GM19324 (cell line): ENCODE results near the gene IGSF21.
"Not testable (repeated sequence)": the region's sequence is repeated elsewhere in the genome, so short reads cannot be mapped to it uniquely, and the experiment has no call there.

Source experiments
- ATAC-seq: cut with Tn5 transposase; IDR thresholded peaks from one replicate; pipeline ENCODE4 v1.9.1; 2021; ENCODE audit warnings: mild to moderate bottlenecking, moderate library complexity; ENCODE audit not compliant: unreplicated experiment, low FRiP score

IGSF21 gene

DNA sequence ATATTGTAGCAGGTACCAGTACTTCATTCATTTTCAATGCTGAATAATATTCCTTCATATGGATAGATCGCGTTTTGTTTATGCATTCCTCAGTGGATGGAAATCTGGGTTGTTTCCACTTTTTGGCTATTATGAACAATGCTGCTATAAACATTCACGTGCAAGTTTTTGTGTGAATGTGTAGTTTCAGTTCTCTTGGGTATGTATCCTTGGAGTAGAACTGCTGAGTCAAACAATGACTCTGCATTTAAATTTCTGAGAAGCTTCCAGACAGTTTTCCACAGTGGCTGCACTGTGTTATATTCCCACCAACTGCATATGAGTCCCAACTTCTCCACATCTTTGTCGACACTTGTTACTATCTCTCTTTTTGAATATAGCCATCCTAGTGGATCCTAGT is 235.1 kb downstream of the IGSF21 start:
- ATAC-seq: no peak

DNA sequence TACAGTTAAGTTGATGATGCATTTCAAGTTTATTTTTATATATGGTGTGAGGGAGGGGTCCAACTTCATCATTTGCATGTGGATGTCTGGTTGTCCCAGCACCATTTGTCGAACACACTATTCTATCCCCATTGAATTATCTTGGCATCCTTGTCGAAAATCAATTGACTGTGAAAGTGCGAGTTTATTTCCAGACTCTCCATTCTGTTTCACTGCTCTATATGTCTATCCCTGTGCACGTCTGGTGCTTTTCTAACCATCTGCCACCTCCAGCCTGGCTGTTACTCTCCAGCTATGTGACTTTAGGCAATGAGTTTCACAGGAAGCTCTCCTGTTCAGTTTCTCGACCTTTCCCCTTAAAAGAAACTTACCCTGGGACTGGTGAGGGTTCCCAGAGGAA is 236.0 kb downstream of the IGSF21 start:
- ATAC-seq: no peak

DNA sequence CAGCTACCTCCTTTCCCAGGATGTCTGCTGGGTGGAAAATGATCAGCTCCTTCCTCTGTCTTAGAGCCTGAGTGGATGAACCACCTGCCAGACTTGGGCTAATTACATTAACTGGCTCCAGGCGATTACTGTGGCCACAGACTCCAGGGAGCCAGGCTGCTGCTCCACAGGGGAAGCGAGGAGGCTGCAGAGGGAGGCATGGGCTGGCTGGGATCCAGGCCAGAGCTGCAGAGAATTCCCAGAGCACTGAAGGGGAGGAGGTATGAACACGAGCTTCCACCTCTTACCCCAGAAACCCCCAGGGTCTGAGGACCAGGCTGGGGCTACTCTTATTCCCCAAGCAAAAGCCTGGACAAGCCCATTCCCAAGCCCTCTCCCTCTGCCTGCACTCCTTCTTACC is 237.2 kb downstream of the IGSF21 start:
- no peak for ATAC-seq

DNA sequence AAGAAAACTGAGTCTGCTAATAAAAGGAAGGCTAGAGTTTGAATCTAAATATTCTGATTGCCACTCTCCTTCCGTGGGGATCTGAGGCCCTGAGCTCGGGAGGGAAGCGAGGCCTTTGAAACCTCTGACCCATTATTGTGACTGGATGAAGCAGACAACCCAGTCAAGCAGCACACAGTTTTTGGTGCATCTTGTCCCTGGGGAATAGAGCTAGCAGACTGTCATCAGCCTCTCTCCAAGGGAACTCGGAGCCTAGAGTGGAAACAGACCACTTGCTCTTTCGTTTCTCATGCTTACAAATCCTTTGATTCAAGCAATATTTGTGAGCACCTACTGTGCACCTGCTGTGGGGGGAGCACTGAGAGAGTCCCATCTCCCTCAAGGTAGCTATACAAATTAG is 240.0 kb downstream of the IGSF21 start:
- no peak for ATAC-seq

DNA sequence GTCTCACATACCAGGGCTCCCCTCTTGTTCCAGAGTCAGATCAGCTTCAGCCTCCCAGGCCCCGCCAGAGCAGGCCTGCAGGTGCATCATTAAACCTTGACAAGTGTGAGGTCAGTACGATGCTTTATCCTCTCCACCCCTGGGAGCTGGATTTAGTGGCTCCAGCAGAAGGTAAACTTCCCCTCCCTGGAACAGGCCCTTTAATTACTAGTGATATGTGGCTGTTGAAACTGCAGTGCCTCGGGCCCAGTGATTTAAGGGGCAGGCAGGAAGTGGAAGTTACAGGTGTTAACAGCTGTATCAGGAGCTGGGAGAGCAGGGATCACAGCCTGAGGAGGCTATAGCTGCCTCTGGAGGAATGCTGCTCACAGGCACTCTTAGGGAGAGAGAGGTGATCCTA is 240.8 kb downstream of the IGSF21 start:
- no peak for ATAC-seq

DNA sequence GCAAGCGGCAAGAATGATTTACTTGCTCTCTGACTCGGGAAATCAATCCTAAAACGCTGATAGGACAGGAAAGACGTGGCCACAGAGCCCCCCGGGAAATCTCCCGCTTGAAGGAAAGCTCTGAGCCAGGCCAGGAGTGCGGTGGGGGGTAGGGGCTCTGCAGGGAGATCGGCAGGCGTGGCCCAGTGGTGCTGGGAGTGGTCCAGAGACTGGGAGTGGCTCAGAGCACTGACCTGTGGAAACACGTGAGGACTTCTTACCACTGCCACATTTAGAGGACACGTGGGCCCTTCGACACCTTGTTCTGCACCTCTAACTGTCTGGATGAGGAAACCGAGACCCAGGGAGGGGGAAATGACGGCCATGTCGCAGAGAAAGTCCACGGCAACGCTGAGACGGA is 243.1 kb downstream of the IGSF21 start:
- no peak for ATAC-seq

DNA sequence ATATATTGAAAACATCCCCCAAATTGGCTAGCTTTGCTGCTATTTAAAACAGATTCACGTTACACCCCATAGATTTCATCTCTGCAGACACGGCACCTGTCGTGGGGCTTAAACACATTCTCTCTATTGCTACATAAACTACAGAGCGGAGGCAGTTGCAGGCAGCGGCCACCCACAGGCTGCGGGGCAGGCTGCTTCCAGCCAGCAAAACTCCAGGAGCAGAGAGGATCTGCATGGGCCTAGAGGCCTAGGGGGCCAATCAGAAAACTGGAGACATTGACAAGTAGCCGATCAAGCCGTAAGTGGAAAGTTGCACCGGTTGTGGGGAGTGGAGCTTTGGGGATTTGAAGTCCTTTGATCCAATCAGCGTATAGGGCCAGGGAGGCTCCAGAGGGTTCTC is 244.1 kb downstream of the IGSF21 start:
- ATAC-seq: no peak

DNA sequence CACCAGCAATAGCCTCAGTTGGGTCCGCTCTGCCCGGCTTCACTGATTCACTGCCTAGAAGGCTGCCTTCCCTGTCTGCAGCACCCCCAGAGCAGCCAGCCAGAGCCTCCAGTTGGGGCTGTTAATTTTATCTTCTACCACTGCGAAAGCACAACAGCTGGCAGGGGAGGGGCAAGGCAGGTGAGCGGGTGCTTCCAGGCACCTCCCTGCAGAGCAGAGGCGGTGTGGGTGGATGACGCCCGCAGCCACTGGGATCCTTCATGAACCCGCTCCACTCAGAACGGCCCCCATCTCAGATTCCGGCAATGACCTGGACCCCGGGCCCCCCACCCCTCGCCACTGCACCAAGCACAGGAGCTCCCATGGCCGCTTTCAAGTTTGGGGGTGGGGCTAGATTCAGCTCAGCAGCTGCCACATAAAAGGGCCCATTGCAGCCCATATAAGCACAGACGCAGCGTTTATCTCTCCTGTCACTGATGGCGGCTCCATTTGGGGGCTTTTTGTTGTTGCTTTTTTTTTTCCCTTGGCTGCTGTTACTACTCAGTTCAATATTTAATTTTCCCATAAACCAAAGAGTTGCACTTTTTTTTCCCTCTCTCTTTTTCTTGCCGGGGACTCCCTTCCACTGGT is 245.2 kb downstream of the IGSF21 start:
- no peak for ATAC-seq

DNA sequence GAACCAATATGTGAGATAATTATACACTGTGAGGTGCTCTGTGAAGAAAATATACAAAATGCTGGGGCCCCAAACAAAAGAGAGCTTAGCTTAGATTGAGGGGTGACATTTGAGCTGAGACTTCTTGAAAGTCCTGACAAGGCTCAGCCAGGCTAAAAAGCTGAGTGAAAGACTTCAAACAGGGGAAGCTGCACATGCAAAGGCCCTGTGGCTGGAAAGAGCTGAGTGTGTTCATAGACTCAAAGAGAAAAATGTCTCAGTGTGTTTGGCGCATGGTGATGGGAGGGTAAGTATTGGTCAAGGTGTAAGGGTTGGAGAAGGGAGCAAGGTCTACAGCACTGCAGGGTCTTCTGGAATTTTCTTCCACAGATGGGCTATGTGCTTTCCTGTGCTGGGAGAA is 245.9 kb downstream of the IGSF21 start:
- no peak for ATAC-seq

DNA sequence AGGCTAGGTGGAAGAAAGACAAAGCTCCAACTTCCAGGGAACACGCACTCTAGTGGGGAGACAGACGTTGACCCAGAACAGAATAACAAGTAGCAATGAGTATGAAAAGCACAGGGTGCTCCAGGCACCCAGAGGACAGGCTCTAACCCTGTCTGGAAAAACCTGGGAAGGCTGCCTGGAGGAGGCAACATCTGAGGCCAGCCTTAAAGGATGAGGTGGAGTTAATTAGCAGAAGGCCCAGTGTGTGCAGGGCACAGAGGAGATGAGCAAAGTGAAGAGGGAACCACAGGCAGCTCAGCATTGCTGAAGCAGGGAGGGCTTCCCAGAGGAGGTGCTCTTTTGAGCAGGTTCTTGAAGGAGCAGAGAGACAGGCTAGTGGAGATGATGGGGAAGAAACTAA is 246.4 kb downstream of the IGSF21 start:
- no peak for ATAC-seq

DNA sequence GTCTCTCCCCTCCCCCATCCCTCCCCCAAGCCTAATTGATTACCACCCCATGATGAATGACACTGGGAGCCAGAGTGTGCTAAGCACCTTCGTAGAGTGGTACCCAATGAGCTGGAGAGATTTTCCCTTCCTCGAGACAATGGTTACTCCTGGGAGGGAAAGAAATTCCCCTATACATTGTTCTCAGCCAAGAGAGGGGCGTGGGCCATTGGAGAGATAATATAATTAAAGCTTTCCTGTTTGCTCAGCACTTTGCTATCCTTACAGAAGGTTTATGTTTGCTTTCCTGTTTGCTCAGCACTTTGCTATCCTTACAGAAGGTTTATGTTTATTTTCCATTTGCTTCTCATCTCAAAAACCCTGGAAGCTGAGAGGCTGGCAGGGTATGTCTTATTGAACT is 247.0 kb downstream of the IGSF21 start:
- no peak for ATAC-seq

DNA sequence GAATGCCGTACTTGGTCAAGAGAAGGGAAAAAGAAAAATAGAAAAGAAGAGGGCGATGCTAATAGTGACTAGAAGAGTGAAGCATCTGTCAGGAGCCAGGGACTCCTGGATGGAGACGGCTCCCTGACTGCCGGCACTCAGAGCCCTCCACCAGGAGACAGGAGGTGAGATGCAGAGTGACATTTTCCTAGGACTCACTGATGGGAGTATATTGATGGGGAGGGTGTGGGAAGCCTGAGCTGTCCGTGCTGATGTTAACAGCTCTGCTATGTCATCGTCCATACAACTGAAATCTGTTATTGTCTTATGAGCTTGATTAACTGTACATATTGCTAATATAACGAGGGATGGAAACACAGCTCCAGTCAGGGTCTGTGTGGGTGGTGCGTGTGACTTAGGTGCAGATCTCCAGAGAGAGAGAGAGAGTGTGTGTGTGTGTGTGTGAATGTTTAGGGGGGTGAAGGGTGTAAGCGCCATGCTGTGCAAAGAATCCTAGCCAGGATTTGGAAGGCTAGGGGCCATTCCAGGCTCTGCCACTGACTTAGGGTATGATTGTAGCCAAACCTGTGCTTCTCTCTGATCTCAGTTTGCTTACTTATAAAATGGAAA is 250.1 kb downstream of the IGSF21 start:
- ATAC-seq: no peak

DNA sequence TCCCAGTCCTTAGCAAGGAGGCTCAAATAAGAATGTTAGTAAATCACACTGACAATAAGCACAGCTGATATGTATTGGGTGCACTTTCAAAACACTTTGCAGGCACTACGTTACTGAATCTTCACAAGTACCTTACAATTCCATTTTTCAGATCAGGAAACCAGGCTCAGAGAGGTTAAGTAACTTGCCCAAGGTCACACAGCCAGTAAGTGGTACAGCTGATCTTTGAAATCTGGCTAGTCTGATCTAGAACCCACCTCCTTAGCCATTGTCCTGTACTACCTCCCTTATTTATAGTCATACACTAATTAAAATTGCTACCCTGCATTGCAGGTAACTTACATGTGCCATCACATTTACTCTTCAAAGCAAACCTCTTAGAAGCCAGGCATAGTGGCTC is 251.0 kb downstream of the IGSF21 start:
- ATAC-seq: no peak

DNA sequence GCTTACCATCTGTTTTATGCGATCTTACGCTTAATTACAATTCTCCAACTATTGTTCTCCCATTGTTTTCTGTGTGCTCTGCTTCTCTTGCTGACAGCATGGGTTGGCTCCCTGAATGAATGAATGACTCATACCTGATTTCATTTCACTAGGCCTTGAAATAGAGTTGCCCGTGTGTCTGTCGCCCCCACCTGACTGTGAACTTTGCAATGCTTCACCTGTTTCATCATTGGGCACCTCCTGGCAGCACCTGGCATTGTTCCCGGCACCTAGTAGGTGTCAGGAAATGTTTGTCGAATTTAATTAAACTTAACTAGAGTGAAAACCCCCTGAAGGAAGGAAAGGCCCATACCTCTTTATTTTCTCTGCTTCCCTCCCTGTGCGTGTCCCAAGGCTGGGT is 252.7 kb downstream of the IGSF21 start:
- no peak for ATAC-seq

DNA sequence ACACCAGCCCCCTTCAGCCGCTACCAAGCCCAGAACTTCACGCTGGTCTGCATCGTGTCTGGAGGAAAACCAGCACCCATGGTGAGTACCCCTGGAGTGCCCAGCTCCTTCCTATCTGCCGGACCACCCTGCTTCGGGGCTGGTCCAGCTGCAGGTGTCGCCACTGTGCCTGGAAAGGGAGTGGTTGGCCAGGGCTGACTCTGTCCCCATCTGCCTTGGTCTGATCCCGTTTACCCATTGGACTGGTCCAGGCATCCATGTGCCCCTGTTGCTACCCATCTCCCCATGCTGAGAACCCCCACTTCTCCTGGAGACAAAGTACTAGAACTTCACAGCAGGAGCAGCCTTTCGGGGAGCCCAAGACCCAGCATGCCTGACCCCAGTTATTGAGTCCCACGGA is 254.6 kb downstream of the IGSF21 start:
- ATAC-seq: no peak

DNA sequence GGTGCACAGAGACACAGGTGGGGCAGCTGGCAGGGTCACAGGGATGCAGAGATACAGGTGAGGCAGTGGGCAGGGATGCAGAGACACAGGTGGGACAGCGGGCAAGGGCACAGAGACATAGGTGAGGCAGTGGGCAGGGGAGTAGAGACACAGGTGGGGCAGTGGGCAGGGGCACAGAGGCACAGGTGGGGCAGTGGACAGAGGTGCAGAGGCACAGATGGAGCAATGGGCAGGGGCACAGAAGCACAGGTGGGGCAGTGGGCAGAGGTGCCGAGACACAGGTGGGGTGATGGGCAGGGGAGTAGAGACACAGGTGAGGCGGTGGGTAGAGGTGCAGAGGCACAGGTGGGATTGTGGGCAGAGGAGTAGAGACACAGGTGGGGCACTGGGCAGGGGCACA is 255.8 kb downstream of the IGSF21 start:
- no peak for ATAC-seq

DNA sequence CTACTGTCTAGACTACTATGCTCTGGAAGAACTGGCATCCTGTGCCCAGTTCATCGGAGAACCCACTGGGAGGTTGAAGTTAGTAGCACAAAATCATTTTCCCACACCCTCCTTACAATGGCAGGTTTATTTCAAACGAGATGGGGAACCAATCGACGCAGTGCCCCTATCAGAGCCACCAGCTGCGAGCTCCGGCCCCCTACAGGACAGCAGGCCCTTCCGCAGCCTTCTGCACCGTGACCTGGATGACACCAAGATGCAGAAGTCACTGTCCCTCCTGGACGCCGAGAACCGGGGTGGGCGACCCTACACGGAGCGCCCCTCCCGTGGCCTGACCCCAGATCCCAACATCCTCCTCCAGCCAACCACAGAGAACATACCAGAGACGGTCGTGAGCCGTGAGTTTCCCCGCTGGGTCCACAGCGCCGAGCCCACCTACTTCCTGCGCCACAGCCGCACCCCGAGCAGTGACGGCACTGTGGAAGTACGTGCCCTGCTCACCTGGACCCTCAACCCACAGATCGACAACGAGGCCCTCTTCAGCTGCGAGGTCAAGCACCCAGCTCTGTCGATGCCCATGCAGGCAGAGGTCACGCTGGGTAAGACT is 257.6 kb downstream of the IGSF21 start:
- no peak for ATAC-seq

DNA sequence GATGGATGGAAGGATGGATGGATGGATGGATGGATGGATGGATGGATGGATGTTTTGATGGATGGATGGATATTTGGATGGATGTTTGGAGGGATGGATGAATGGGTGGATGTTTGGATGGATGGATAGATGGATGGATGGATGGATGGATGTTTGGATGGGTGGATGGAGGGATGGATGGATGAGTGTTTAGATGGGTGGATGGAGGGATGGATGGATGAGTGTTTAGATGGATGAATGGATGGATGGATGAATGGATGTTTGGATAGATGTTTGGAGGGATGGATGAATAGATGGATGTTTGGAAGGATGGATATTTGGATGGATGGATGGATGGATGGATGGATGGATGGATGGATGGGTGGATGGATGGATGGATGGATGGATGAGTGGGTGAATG is 264.9 kb downstream of the IGSF21 start:
- ATAC-seq: not testable (repeated sequence)

DNA sequence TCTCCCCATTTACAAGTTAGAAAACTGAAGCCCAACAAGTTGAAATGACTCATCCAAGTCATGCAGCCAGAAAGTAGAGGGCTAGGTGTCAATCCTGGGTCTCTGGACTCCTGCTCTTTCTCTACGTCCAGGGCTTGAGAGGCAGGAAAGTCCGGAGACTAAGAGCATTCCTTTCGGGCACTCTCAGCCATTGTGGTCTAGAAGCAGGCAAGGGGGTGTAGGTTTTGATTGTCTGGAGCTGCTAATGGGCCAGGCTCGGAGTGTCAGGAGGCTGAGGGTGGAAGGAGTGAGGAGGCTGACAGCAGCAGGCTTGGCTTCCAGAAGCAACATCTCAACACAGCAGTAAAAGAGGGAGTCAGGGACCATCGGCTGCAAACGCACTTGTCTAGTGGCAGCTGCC is 265.6 kb downstream of the IGSF21 start:
- no peak for ATAC-seq

DNA sequence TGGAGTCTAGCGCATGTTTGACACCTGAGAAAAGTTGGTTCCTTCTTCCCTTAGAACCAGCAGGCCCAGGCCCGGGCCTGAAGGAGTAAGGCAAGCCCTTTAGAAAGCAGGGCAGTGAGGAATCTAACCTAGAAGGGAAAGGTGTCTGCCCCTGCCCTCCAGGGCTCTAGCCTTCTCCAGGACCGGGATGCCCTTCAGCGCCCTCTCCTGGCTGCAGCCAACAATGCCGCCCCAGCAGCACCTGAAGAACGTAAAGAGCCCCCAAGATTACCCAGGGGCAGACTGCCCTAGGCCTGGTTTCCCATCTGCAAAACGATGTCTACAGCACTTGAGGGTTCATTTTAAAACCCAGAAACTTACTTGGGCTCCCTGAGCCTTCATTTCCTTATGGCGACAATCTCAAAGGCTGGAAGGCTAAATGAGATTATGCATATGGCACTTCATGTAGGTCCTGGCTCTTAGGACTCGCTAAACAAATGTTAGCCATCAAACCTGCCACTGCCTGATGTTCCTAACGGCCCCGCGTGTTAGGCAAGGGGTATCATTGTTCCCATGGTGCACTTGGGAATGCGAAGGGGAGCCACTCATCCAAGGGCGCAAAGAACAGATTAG is 266.4 kb downstream of the IGSF21 start:
- no peak for ATAC-seq

DNA sequence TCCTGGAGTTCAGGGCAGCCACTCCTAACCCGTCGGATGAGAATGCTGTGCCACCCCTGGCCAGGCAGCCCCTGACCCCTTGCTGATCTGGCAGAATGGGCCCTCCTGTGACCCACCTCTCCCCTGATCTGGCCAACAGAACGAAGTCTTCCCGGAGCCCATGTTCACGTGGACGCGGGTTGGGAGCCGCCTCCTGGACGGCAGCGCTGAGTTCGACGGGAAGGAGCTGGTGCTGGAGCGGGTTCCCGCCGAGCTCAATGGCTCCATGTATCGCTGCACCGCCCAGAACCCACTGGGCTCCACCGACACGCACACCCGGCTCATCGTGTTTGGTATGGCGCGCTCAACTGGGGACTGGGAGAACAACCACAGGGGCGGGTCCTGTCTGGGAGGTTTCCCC is 269.1 kb downstream of the IGSF21 start:
- ATAC-seq: no peak

DNA sequence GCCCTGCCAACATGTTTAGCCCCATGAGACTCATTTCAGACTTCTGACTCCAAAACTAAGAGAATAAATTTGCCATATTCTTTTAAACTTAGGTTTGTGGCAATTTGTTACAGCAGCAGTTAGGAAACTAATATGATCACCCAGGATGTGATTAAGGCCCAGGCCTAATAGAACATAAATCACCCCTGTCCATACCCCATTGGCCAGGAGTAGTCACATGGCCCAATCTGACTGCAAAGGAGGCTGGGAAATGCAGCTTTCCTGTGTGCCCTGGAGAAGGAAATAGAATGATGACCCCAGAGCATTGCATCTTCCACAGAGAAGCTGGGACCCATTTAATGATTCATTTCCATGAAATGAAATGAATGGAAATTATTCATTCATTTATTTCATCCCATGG is 272.7 kb downstream of the IGSF21 start:
- no peak for ATAC-seq
